ENCODE measurements around the gene GALNT1.

- TF ChIP-seq CTCF (IDR thresholded peaks at IDR 0.05; ENCODE audit: low read depth, low read length, poor library complexity, severe bottlenecking) = no peak
- no peak for TF ChIP-seq EZH2phosphoT487 (IDR thresholded peaks at IDR 0.05; ENCODE audit: borderline replicate concordance, low read length)
Measured at GRCh38 chr18:35755369-35755768, 173.8 kb downstream of the GALNT1 start.
